ENCODE measurements around the gene RBM5.

Gene RBM5

GRCh38 chr3:50155891-50156290, 67.2 kb downstream of the RBM5 start:
- TF ChIP-seq CTCF (IDR thresholded peaks at IDR 0.05; ENCODE audit: low read depth, low read length) = no peak

GRCh38 chr3:50156549-50157493, 68.1 kb downstream of the RBM5 start:
- no peak for TF ChIP-seq CTCF (IDR thresholded peaks at IDR 0.05; ENCODE audit: low read depth, low read length)
- H3K4me3 ChIP-seq (ENCODE audit: low read depth, low read length) = peak overlapping the region; percentile 63

More at GRCh38 chr3:50155891-50156290, 67.2 kb downstream of the RBM5 start:
- peak overlapping the region; percentile 63 for H3K4me3 ChIP-seq (ENCODE audit: low read depth, low read length)

GRCh38 chr3:50157827-50158529, 69.3 kb downstream of the RBM5 start:
- no peak overlapping the region for H3K4me3 ChIP-seq (ENCODE audit: low read depth, low read length)
- TF ChIP-seq CTCF (IDR thresholded peaks at IDR 0.05; ENCODE audit: low read depth, low read length) = no peak

GRCh38 chr3:50158530-50159146, 69.9 kb downstream of the RBM5 start:
- H3K4me3 ChIP-seq (ENCODE audit: low read depth, low read length) = no peak overlapping the region
- no peak for TF ChIP-seq CTCF (IDR thresholded peaks at IDR 0.05; ENCODE audit: low read depth, low read length)

GRCh38 chr3:50160561-50160983, 71.9 kb downstream of the RBM5 start:
- TF ChIP-seq CTCF (IDR thresholded peaks at IDR 0.05; ENCODE audit: low read depth, low read length) = no peak
- no peak overlapping the region for H3K4me3 ChIP-seq (ENCODE audit: low read depth, low read length)

- no peak overlapping the region for H3K4me3 ChIP-seq (ENCODE audit: low read depth, low read length)
- no peak for TF ChIP-seq CTCF (IDR thresholded peaks at IDR 0.05; ENCODE audit: low read depth, low read length)
Measured at GRCh38 chr3:50161320-50161719, 72.6 kb downstream of the RBM5 start.

Data from WI38 (cell line).